IPS DF 6.9 (cell line): ENCODE data around the gene THAP8.

Experiments
- DNase-seq: peaks from one replicate; pipeline ENCODE4 v3.0.0-alpha.2; 2013; ENCODE audit warnings: low read depth, low spot score
- H3K27ac ChIP-seq: one replicate; pipeline ENCODE4 v1.5.1; 2013; ENCODE audit warnings: low read length, control low read depth
- H3K27me3 ChIP-seq: 2 replicates; pipeline ENCODE4 v1.6.1; 2013; ENCODE audit warnings: mild to moderate bottlenecking, low read length; ENCODE audit not compliant: control insufficient read depth, insufficient read depth
- H3K36me3 ChIP-seq: 2 replicates; pipeline ENCODE4 v1.6.1; 2013; ENCODE audit warnings: low read length; ENCODE audit not compliant: control insufficient read depth, insufficient read depth
- H3K4me1 ChIP-seq: 2 replicates; pipeline ENCODE4 v1.6.1; 2013; ENCODE audit warnings: low read length; ENCODE audit not compliant: control insufficient read depth, insufficient read depth
- H3K4me3 ChIP-seq: 2 replicates; pipeline ENCODE4 v1.5.1; 2013; ENCODE audit warnings: mild to moderate bottlenecking, low read length
- H3K9me3 ChIP-seq: 2 replicates; pipeline ENCODE4 v1.6.1; 2013; ENCODE audit warnings: low read length, inconsistent platforms; ENCODE audit not compliant: control insufficient read depth, insufficient read depth
- WGBS: extraction: QIAGEN DNeasy Blood & Tissue Kit; methylation state at CpG from one replicate; pipeline ENCODE4 v1.1.7; 2013; ENCODE audit warnings: mixed read lengths, missing lambda C conversion rate; ENCODE audit not compliant: insufficient read length, insufficient coverage; 5-methylcytosine and 5-hydroxymethylcytosine counted together

The THAP8 gene

DNA sequence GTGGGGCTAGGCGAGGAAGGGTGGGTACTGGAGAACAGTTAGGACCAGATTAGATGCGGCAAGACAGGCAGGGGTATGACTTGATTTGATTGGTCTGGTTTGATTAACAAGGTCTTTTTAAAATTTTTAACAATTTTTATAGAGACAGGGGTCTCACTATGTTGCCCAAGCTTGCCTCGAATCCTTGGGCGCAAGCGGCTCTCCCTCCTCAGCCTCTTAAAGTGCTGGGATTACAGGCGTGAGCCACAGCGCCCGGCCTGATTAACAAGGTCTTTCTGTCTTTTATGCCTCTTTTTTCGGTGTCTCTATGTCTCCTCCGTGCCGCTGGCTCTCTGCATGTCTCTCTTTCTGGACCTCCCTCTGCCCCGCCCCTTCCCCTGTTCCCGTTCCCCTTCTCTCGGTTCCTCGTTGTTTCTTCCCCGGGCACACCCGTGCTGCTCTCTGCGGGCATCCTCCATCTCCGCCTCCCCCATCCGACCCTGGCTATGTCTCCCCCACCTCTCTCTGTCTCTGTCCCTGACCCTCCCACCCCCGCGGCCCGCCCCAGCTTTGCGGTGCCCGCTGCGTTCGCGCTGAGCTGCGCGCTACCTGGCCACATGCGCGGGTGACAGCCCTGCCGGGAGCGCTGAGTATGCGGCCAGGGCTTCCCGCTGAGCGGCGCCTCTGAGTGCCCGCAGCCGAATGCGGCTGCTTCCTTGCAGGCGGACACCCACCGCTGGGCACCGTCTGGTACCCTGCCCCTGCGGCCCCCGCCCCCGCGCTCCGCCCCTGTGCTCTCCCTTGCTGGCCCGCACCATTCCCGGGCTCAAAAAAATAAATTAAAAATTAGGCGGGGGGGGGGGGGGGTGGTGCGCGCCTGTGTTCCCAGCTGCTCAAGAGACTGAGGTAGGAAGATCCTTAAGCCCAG lies 67.2 kb downstream of the THAP8 start:
- no CpG with 5 or more reads among the region's 54 CpGs for WGBS
- Histone ChIP-seq H3K27me3 (no peaks in the 10 kb centered on the region), H3K36me3 (no peaks in the 10 kb centered on the region), H3K4me3 (peak overlapping the region; percentile 34; the same call in 1 of the 2 replicates), H3K27ac (no peak overlapping the region), H3K4me1 (no peaks in the 10 kb centered on the region), H3K9me3 (no peaks in the 10 kb centered on the region)
- DNase-seq: no peak

DNA sequence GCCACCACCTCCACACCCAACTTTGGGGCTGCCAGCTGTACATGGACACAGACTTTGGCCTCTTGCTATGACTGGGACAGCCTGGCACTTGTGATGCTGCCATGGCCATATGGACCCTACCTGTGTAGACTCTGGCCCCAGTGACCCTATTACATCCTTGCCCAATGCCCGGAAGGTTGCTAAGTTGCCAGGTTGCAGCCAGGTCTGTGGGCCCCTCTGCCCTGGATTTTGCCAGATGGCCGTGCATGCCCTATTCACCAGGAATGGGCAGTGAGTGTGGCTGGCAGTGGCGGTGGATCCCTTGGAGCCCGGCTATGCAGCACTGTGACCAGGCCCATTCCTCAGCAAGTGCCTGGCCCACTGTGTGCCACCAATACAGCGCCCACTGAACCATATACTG lies 68.0 kb downstream of the THAP8 start:
- DNase-seq: no peak
- no CpG with 5 or more reads among the region's 5 CpGs for WGBS
- H3K4me3 ChIP-seq: no peak overlapping the region
- no peak overlapping the region for H3K27ac ChIP-seq
- no peaks in the 10 kb centered on the region for H3K9me3 ChIP-seq
- H3K4me1 ChIP-seq: no peaks in the 10 kb centered on the region
- H3K27me3 ChIP-seq: no peaks in the 10 kb centered on the region
- H3K36me3 ChIP-seq: no peaks in the 10 kb centered on the region
